Endothelial cell of umbilical vein (primary cell): ENCODE data around the gene MRPS34. TPM values are rescaled to one million over a fixed set of nuclear protein-coding genes. Genes with fewer than 3 reads are reported as not detected.

Experiments used
- BruUV-seq: library from RNA; stranded (reverse); fragments of 400-500 nt; replicated peaks from 2 replicates; lab custom pipeline; 2021; lab: Mats Ljungman, UMichigan
- CTCF ChIA-PET: fragments of 300-600, 350-600 bp; sonication (Branson Sonifier 250); formaldehyde crosslinking; loops from one replicate; lab custom pipeline; 2021; ENCODE audit warnings: antibody characterized with exemption, inconsistent platforms; lab: Charles Lee
- POLR2A ChIA-PET: fragments of 300-600, 350-600 bp; sonication (Branson Sonifier 250); formaldehyde crosslinking; loops from one replicate; lab custom pipeline; 2021; ENCODE audit warnings: antibody characterized with exemption, inconsistent platforms; lab: Charles Lee
- DNase-seq: peaks from one replicate; pipeline ENCODE4 v3.0.0-alpha.2; 2011; ENCODE audit warnings: low read depth, low spot score
- FAIRE-seq: peaks from 2 replicates; lab custom pipeline; 2011; peaks lifted over from hg19 to GRCh38; lab: Jason Lieb, UNC
- H2AFZ ChIP-seq: 2 replicates; pipeline ENCODE4 v1.6.0; 2012; ENCODE audit warnings: low read depth, low read length, control low read depth, inconsistent platforms
- H3K27ac ChIP-seq: 2 replicates; pipeline ENCODE4 v1.5.1; 2011; ENCODE audit warnings: low read depth, mild to moderate bottlenecking, control low read depth, low read length, moderate library complexity; ENCODE audit not compliant: insufficient read depth
- H3K27me3 ChIP-seq, 2 experiments: 2 replicates each; pipeline versions ENCODE4 v1.6.0 to v1.6.1; 2011; ENCODE audit warnings: low read length in 2 of 2, mixed read lengths in 1 of 2; ENCODE audit not compliant: control insufficient read depth in 2 of 2, insufficient read depth in 2 of 2
- H3K36me3 ChIP-seq, 2 experiments: 2 replicates in 1 of 2; 3 replicates in 1 of 2; pipeline ENCODE4 v1.5.1; 2011; ENCODE audit warnings: low read length in 2 of 2, mild to moderate bottlenecking in 1 of 2, moderate library complexity in 1 of 2; ENCODE audit not compliant: control insufficient read depth in 2 of 2, insufficient read depth in 2 of 2; ENCODE audit errors: extremely low read depth in 1 of 2
- H3K4me1 ChIP-seq: 3 replicates; pipeline ENCODE4 v1.5.1; 2011; ENCODE audit warnings: mild to moderate bottlenecking, low read length; ENCODE audit not compliant: control insufficient read depth, insufficient read depth; ENCODE audit errors: extremely low read depth
- H3K4me2 ChIP-seq: 2 replicates; pipeline ENCODE4 v1.6.1; 2011; ENCODE audit warnings: low read length, control low read depth, mixed read lengths; ENCODE audit not compliant: insufficient read depth
- H3K4me3 ChIP-seq, 3 experiments: fragments of 200-600 bp in 1 of 3; sonication (generic), shearing (Covaris generic) in 1 of 3; replicated peaks in 1 of 3; 2 replicates each; pipeline ENCODE4 v1.5.1; 2011 to 2016; ENCODE audit warnings: control low read depth in 3 of 3, low read length in 3 of 3, mild to moderate bottlenecking in 2 of 3, inconsistent platforms in 1 of 3, low read depth in 1 of 3, moderate library complexity in 1 of 3; ENCODE audit not compliant: insufficient read depth in 1 of 3
- H3K79me2 ChIP-seq: 2 replicates; pipeline ENCODE4 v1.6.0; 2012; ENCODE audit warnings: low read length, inconsistent platforms; ENCODE audit not compliant: control insufficient read depth, insufficient read depth
- H3K9ac ChIP-seq: replicated peaks from 2 replicates; pipeline ENCODE3; 2011; ENCODE audit warnings: low read length, control low read depth; ENCODE audit not compliant: insufficient read depth; ENCODE audit errors: extremely low read depth
- H3K9me1 ChIP-seq: replicated peaks from 3 replicates; pipeline ENCODE4 v1.6.0; 2011; ENCODE audit warnings: mild to moderate bottlenecking, low read length; ENCODE audit not compliant: control insufficient read depth, insufficient read depth; ENCODE audit errors: extremely low read depth
- H3K9me3 ChIP-seq: replicated peaks from 2 replicates; pipeline ENCODE4 v1.5.1; 2012; ENCODE audit warnings: low read length, inconsistent platforms; ENCODE audit not compliant: control insufficient read depth, insufficient read depth
- H4K20me1 ChIP-seq: replicated peaks from 2 replicates; pipeline ENCODE3; 2011; ENCODE audit warnings: mild to moderate bottlenecking, low read length; ENCODE audit not compliant: control insufficient read depth, insufficient read depth; ENCODE audit errors: extremely low read depth
- CTCF ChIP-seq, 2 donors: IDR thresholded peaks; 1 replicate in 1 of 2; 2 replicates in 1 of 2; pipeline ENCODE4 v1.5.1; 2011; ENCODE audit warnings: low read length in 2 of 2, mild to moderate bottlenecking in 2 of 2, moderate library complexity in 2 of 2, control low read depth in 1 of 2, inconsistent platforms in 1 of 2, low read depth in 1 of 2; ENCODE audit not compliant: insufficient read depth in 1 of 2; ENCODE audit errors: extremely low read depth in 1 of 2
- EZH2 ChIP-seq: IDR thresholded peaks from 2 replicates; pipeline ENCODE4 v1.6.1; 2012; ENCODE audit warnings: borderline replicate concordance, low read depth, mild to moderate bottlenecking, moderate library complexity, low read length, inconsistent platforms; ENCODE audit not compliant: severe bottlenecking
- FOS ChIP-seq: IDR thresholded peaks from 2 replicates; pipeline ENCODE4 v1.6.1; 2011; ENCODE audit warnings: mild to moderate bottlenecking, low read length, moderate library complexity, borderline replicate concordance; ENCODE audit not compliant: insufficient read depth
- GATA2 ChIP-seq: IDR thresholded peaks from 2 replicates; pipeline ENCODE4 v1.7.0; 2011; ENCODE audit warnings: low read depth, mild to moderate bottlenecking, moderate library complexity, mixed read lengths, low read length; ENCODE audit not compliant: insufficient read length, insufficient read depth
- JUN ChIP-seq: IDR thresholded peaks from 2 replicates; pipeline ENCODE4 v1.6.1; 2011; ENCODE audit warnings: borderline replicate concordance, low read depth; ENCODE audit not compliant: insufficient read length, insufficient read depth
- MAX ChIP-seq: IDR thresholded peaks from 2 replicates; pipeline ENCODE4 v1.6.1; 2011; ENCODE audit not compliant: insufficient read depth, insufficient read length
- MYC ChIP-seq: IDR thresholded peaks from one replicate; pipeline ENCODE4 v1.6.1; 2011; ENCODE audit warnings: mild to moderate bottlenecking, low read depth, low read length
- POLR2A ChIP-seq: IDR thresholded peaks from 2 replicates; pipeline ENCODE4 v1.6.1; 2012; ENCODE audit warnings: low read depth, mild to moderate bottlenecking, control low read depth, low read length
- POLR2AphosphoS5 ChIP-seq: IDR thresholded peaks from 2 replicates; pipeline ENCODE4 v1.6.1; 2012; ENCODE audit warnings: low read depth, mild to moderate bottlenecking, control low read depth, low read length, moderate library complexity; ENCODE audit not compliant: insufficient read depth
- dilution Hi-C: fragments of 300-500 bp; cut with MboI; formaldehyde crosslinking; loops from one replicate; pipeline ENCODE4 v1.15.0; 2019; ENCODE audit warnings: low sequenced_read_pairs; ENCODE audit not compliant: extremely low pct_ligation_motif_present
- intact Hi-C: fragments of 100-400 bp; cut with micrococcal nuclease; formaldehyde crosslinking; loops from one replicate; pipeline ENCODE4 v1.10.0; 2022
- polyA plus RNA-seq, 4 experiments: library from polyadenylated mRNA; depleted of rRNA in 3 of 4; stranded (reverse) in 3 of 4; unstranded in 1 of 4; fragments of >200 nt; gene quantifications; 2 replicates each; pipeline versions ENCODE4 v1.2.1 to v1.2.3, GENCODE V29; 2011 to 2012; ENCODE audit warnings: missing spikeins in 1 of 4
- total RNA-seq: library from RNA; stranded (reverse); gene quantifications from 2 replicates; pipeline ENCODE4 v1.2.3, GENCODE V29; 2021

The MRPS34 gene
- total and polyA plus RNA-seq, 2 donors (not counting 3 experiments of a cell fraction or from before 2014, with no cell fraction given), result 82.1 to 102 TPM

GRCh38 chr16:1794908-1795666 lies 22.2 kb upstream of the MRPS34 start:
- Histone ChIP-seq H3K4me2 (no peak overlapping the region), H3K4me3 (no peak overlapping the region), H2AFZ (no peak overlapping the region), H3K36me3 (no peaks in the 10 kb centered on the region), H3K9me3 (no peaks in the 10 kb centered on the region), H3K79me2 (no peaks in the 10 kb centered on the region), H4K20me1 (no peaks in the 10 kb centered on the region), H3K27ac (no peak overlapping the region), H3K4me1 (no peaks in the 10 kb centered on the region), H3K9ac (no peak overlapping the region), H3K9me1 (no peaks in the 10 kb centered on the region), H3K27me3 (no peaks in the 10 kb centered on the region)
- intact Hi-C loops, result no loop called here
- FAIRE-seq, result no peak
- CTCF ChIA-PET, result interaction anchor here (0.7 kb wide), 1 partner anchor 172 kb away, joined by 3 read pairs; the partner anchor contains the start of gene RNF151
- no peak for TF ChIP-seq POLR2A
- no peak for TF ChIP-seq CTCF (IDR thresholded peaks at IDR 0.05; ENCODE audit: extremely low read depth in 1 of 2, insufficient read depth in 1 of 2, low read depth in 1 of 2, low read length in 2 of 2)
- TF ChIP-seq FOS, result no peak
- TF ChIP-seq EZH2, result no peak
- no peak for TF ChIP-seq MYC
- no peak for TF ChIP-seq JUN
- no peak for TF ChIP-seq POLR2AphosphoS5
- TF ChIP-seq MAX, result no peak
- TF ChIP-seq GATA2, result no peak
- dilution Hi-C loops, result no loop called here
- POLR2A ChIA-PET, result no interaction called here
- no TSS peak for BruUV-seq
- no peak for DNase-seq
